ENCODE measurements around the gene NDUFAF4.

The NDUFAF4 gene

DNA sequence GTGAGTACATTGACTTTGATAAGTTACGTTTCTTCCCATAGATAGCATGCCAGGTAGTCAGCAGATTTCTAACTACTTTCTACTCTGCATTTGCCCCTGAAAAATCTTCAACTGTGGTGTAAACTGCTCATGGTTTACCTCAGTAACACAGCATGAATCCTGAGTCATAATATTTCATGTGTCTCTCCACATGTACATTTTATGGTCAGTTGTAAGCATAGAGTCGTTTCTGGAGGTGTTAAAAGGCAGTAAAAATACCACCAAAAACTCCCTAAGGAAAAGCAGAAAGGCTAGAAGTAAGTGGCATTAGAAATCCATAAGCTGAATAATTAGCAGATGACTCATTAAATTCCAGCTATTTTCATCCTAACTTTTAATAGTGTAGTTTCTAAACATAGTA, 56.3 kb downstream of the NDUFAF4 start:
- H3K4me1 ChIP-seq: no peaks in the 10 kb centered on the region
- peaks cover 22% of the 10 kb centered on the region for H3K27me3 ChIP-seq
- H3K9me3 ChIP-seq: no peaks in the 10 kb centered on the region
- no peaks in the 10 kb centered on the region for H3K36me3 ChIP-seq
- H3K4me3 ChIP-seq (ENCODE audit: low read depth, low read length): no peak overlapping the region
- DNase-seq: no peak
- TF ChIP-seq, protein P1, sequence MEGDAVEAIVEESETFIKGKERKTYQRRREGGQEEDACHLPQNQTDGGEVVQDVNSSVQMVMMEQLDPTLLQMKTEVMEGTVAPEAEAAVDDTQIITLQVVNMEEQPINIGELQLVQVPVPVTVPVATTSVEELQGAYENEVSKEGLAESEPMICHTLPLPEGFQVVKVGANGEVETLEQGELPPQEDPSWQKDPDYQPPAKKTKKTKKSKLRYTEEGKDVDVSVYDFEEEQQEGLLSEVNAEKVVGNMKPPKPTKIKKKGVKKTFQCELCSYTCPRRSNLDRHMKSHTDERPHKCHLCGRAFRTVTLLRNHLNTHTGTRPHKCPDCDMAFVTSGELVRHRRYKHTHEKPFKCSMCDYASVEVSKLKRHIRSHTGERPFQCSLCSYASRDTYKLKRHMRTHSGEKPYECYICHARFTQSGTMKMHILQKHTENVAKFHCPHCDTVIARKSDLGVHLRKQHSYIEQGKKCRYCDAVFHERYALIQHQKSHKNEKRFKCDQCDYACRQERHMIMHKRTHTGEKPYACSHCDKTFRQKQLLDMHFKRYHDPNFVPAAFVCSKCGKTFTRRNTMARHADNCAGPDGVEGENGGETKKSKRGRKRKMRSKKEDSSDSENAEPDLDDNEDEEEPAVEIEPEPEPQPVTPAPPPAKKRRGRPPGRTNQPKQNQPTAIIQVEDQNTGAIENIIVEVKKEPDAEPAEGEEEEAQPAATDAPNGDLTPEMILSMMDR (IDR thresholded peaks at IDR 0.05; ENCODE audit: low read depth, low read length): no peak

Data from BE2C (cell line).